HepG2 (cell line): ENCODE data around the gene TMTC2. TPM values are rescaled to one million over a fixed set of nuclear protein-coding genes. Genes with fewer than 3 reads are reported as not detected.

ENCODE experiments used
- ATAC-seq: fragments of 200-7000 bp; cut with Tn5 transposase; 3 replicates; pipeline ENCODE4 v1.9.1; 2020; ENCODE audit warnings: mild to moderate bottlenecking, moderate library complexity
- BruUV-seq: library from RNA; stranded (reverse); fragments of 400-500 nt; replicated peaks from 2 replicates; lab custom pipeline; 2021; lab: Mats Ljungman, UMichigan
- CTCF ChIA-PET: fragments of 300-600 bp; formaldehyde crosslinking; extraction: SDS; loops from one replicate; lab custom pipeline; 2021; ENCODE audit warnings: low total read pairs, inconsistent platforms, low intra/inter-chr PET ratio; lab: Yijun Ruan, JAX
- POLR2A ChIA-PET: fragments of 350-600 bp; sonication (Branson Sonifier 250); formaldehyde crosslinking; loops from one replicate; lab custom pipeline; 2020; ENCODE audit warnings: antibody characterized with exemption, inconsistent platforms; lab: Yijun Ruan, JAX
- DNase-seq: peaks from one replicate; pipeline ENCODE4 v3.0.0-alpha.2; 2015; ENCODE audit warnings: low spot score
- FAIRE-seq: peaks from 3 replicates; lab custom pipeline; 2011; peaks lifted over from hg19 to GRCh38; lab: Jason Lieb, UNC
- H2AFZ ChIP-seq: one replicate; pipeline ENCODE4 v1.6.1; 2011; ENCODE audit warnings: low read length, inconsistent platforms
- H3K27ac ChIP-seq: fragments of 300-600 bp; 3 replicates; pipeline ENCODE4 v1.8.0; 2011; ENCODE audit warnings: mixed run types, mild to moderate bottlenecking, mixed read lengths, low read length, inconsistent platforms; ENCODE audit not compliant: insufficient read depth; ENCODE audit errors: extremely low read length
- H3K27me3 ChIP-seq, 2 experiments: fragments of 200-600 bp in 1 of 2; 2 replicates in 1 of 2; 3 replicates in 1 of 2; pipeline versions ENCODE4 v1.6.0 to v1.8.0; 2011; ENCODE audit warnings: low read length in 2 of 2, mild to moderate bottlenecking in 2 of 2, moderate library complexity in 2 of 2, inconsistent platforms in 1 of 2; ENCODE audit not compliant: insufficient read depth in 2 of 2, control insufficient read depth in 1 of 2
- H3K36me3 ChIP-seq, 2 experiments: fragments of 200-600 bp in 1 of 2; replicated peaks in 1 of 2; 2 replicates in 1 of 2; 3 replicates in 1 of 2; pipeline versions ENCODE4 v1.5.1 to v1.8.0; 2011; ENCODE audit warnings: low read length in 2 of 2, inconsistent platforms in 1 of 2; ENCODE audit not compliant: insufficient read depth in 2 of 2, control insufficient read depth in 1 of 2
- H3K4me1 ChIP-seq: 2 replicates; pipeline ENCODE4 v1.5.1; 2012; ENCODE audit warnings: low read length, inconsistent platforms; ENCODE audit not compliant: insufficient read depth
- H3K4me2 ChIP-seq: 2 replicates; pipeline ENCODE4 v1.6.0; 2011; ENCODE audit warnings: low read depth, low read length, inconsistent platforms
- H3K4me3 ChIP-seq, 3 experiments: fragments of 200-600 bp in 1 of 3; sonication (generic), shearing (Covaris generic) in 1 of 3; replicated peaks in 1 of 3; 2 replicates each; pipeline ENCODE4 v1.5.1; 2011 to 2016; ENCODE audit warnings: low read length in 3 of 3, inconsistent platforms in 2 of 3, low read depth in 2 of 3, mild to moderate bottlenecking in 2 of 3, control low read depth in 1 of 3, mixed read lengths in 1 of 3; ENCODE audit not compliant: insufficient read depth in 1 of 3
- H3K79me2 ChIP-seq: one replicate; pipeline ENCODE4 v1.6.1; 2011; ENCODE audit warnings: low read length, inconsistent platforms; ENCODE audit not compliant: insufficient read depth
- H3K9ac ChIP-seq: 2 replicates; pipeline ENCODE4 v1.6.0; 2011; ENCODE audit warnings: mild to moderate bottlenecking, low read depth, low read length, inconsistent platforms; ENCODE audit not compliant: insufficient read depth
- H3K9me3 ChIP-seq: 2 replicates; pipeline ENCODE4 v1.5.1; 2012; ENCODE audit warnings: mild to moderate bottlenecking, low read length
- H4K20me1 ChIP-seq: 2 replicates; pipeline ENCODE4 v1.6.0; 2011; ENCODE audit warnings: inconsistent platforms, mild to moderate bottlenecking, low read length, moderate library complexity; ENCODE audit not compliant: insufficient read depth
- BORCS8-MEF2B ChIP-seq: sonication (generic); formaldehyde crosslinking; IDR thresholded peaks from 2 replicates; pipeline ENCODE4 v1.8.0; 2022; ENCODE audit warnings: mild to moderate bottlenecking, missing genetic modification reagents
- EED ChIP-seq: sonication (generic); formaldehyde crosslinking; IDR thresholded peaks from 2 replicates; pipeline ENCODE4 v1.5.0; 2020; ENCODE audit warnings: mild to moderate bottlenecking, missing genetic modification reagents
- FOXM1 ChIP-seq: sonication (generic); formaldehyde crosslinking; IDR thresholded peaks from 2 replicates; pipeline ENCODE4 v1.5.0; 2020; ENCODE audit warnings: missing genetic modification reagents
- HNRNPLL ChIP-seq: fragments of 200-400 bp; formaldehyde crosslinking; IDR thresholded peaks from 2 replicates; pipeline ENCODE4 v1.6.1; 2017; ENCODE audit warnings: mild to moderate bottlenecking, low read depth, low read length; ENCODE audit not compliant: poor library complexity, severe bottlenecking
- KDM3A ChIP-seq: IDR thresholded peaks from 2 replicates; pipeline ENCODE4 v1.6.1; 2018; ENCODE audit warnings: low read depth, missing compliant biosample characterization
- RXRA ChIP-seq: sonication (generic); formaldehyde crosslinking; IDR thresholded peaks from 2 replicates; pipeline ENCODE4 v1.5.1; 2020; ENCODE audit warnings: missing genetic modification reagents
- SALL2 ChIP-seq: sonication (generic); formaldehyde crosslinking; IDR thresholded peaks from 2 replicates; pipeline ENCODE4 v1.8.1; 2023; ENCODE audit warnings: mild to moderate bottlenecking, missing genetic modification reagents, inconsistent platforms
- SNRNP70 ChIP-seq: fragments of 200-400 bp; formaldehyde crosslinking; IDR thresholded peaks from 2 replicates; pipeline ENCODE4 v1.6.1; 2017; ENCODE audit warnings: mild to moderate bottlenecking, low read depth, low read length, moderate library complexity
- TRIM24 ChIP-seq: sonication (generic); formaldehyde crosslinking; IDR thresholded peaks from 2 replicates; pipeline ENCODE4 v1.8.0; 2022; ENCODE audit warnings: mild to moderate bottlenecking, missing genetic modification reagents
- TSC22D2 ChIP-seq: sonication (generic); formaldehyde crosslinking; IDR thresholded peaks from 2 replicates; pipeline ENCODE4 v1.5.1; 2020; ENCODE audit warnings: missing genetic modification reagents, mild to moderate bottlenecking, borderline replicate concordance
- ZBTB20 ChIP-seq: sonication (generic); formaldehyde crosslinking; IDR thresholded peaks from 2 replicates; pipeline ENCODE4 v1.8.1; 2023; ENCODE audit warnings: missing genetic modification reagents, low read depth, mild to moderate bottlenecking, borderline replicate concordance
- ZFP36L1 ChIP-seq: sonication (generic); formaldehyde crosslinking; IDR thresholded peaks from 2 replicates; pipeline ENCODE4 v1.8.0; 2022; ENCODE audit warnings: mild to moderate bottlenecking, missing genetic modification reagents, moderate library complexity
- ZNF652 ChIP-seq: IDR thresholded peaks from 2 replicates; pipeline ENCODE4 v1.6.1; 2016; ENCODE audit warnings: low read depth, borderline replicate concordance
- ZNF784 ChIP-seq: sonication (generic); formaldehyde crosslinking; IDR thresholded peaks from 2 replicates; pipeline ENCODE4 v1.5.1; 2020; ENCODE audit warnings: missing genetic modification reagents, mild to moderate bottlenecking, borderline replicate concordance
- ZSCAN31 ChIP-seq: sonication (generic); formaldehyde crosslinking; IDR thresholded peaks from 2 replicates; pipeline ENCODE4 v1.5.0; 2020; ENCODE audit warnings: low read depth, mild to moderate bottlenecking, missing genetic modification reagents
- WGBS: methylation state at CpG from one replicate; pipeline ENCODE4 v1.1.6; 2017; ENCODE audit warnings: low lambda C conversion rate; 5-methylcytosine and 5-hydroxymethylcytosine counted together
- in situ Hi-C: cut with HindIII; loops from 2 replicates; pipeline ENCODE4 v1.10.0; 2017; ENCODE audit warnings: low pct_unique_long_range_greater_than_20kb; ENCODE audit not compliant: extremely low pct_ligation_motif_present
- intact Hi-C: fragments of 100-400 bp; cut with micrococcal nuclease; formaldehyde crosslinking; loops from one replicate; pipeline ENCODE4 v1.10.0; 2022; ENCODE audit not compliant: unreplicated experiment
- polyA plus RNA-seq, 8 experiments: library from polyadenylated mRNA; depleted of rRNA in 3 of 8; stranded (reverse) in 7 of 8; unstranded in 1 of 8; fragments of >200 nt; fragmentation: Illumina TruSeq in 4 of 8; extraction: Trizol in 4 of 8; gene quantifications; 2 replicates each; pipeline versions ENCODE4 v1.2.1 to v1.2.3, GENCODE V29; 2011 to 2016; ENCODE audit warnings: low read depth in 4 of 8, missing spikeins in 1 of 8, mixed read lengths in 1 of 8; ENCODE audit not compliant: insufficient read depth in 1 of 8
- total RNA-seq, 5 experiments: library from RNA; depleted of rRNA; stranded (reverse); fragments of >200 nt; fragmentation: Illumina TruSeq; extraction: Trizol; gene quantifications; 2 replicates each; pipeline ENCODE4 v1.2.3, GENCODE V29; 2016; ENCODE audit warnings: low read depth in 1 of 5
- TF ChIP-seq, protein P1 (sequence below): sonication (generic); formaldehyde crosslinking; conservative IDR thresholded peaks from 2 replicates; pipeline ENCODE4 v1.4.0; 2020; ENCODE audit warnings: missing genetic modification reagents

The TMTC2 gene
- total and polyA plus RNA-seq, 2 of the 13 experiments (the other 11 are each of a cell fraction or from before 2014, with no cell fraction given): 0.55 to 0.63 TPM

DNA sequence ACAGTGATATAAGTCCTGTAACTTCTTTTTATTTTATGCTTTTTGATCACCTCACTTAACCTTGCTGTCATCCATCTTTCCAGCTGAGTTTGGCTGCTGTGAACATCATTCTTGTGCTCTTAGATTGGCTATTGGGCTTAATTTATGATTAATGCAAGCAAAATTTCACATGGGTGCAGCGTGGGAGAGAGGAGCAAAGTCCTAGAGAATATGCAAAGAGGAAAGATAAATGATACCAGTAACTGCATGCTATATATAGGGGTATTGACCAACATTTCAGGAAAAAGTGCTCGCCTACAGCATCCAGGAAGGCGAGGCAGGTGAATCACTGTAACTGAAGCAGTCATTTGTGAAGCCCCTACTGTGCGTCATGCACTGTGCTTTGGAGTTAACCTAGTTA lies 153.1 kb downstream of the TMTC2 start (continued):
- TF ChIP-seq TRIM24: no peak

DNA sequence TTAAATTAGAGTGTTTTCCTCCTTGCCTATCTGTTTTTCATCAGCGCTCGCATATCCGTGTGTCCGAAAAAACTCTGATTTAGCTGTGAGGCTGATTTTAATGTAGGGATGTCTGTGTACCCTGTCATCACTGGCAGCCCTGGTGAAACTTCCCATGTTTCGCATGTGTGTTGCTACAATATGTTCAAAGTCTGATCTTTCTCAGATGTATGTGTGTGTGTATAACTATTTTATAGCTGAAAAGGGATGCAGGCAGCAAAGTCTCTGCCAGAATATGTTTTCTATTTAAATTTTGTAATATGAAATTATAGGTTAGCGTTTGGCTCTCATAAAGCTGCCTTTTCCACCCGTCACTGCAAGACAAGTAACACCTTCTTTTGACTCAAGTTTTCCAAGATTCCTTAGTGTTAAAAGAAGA lies 154.8 kb downstream of the TMTC2 start:
- no peak overlapping the region for H3K27ac ChIP-seq
- no peak for DNase-seq
- no peaks in the 10 kb centered on the region for H3K27me3 ChIP-seq
- intact Hi-C loops: no loop called here
- no peak for ATAC-seq
- FAIRE-seq: no peak
- H3K9ac ChIP-seq: no peak overlapping the region
- H3K36me3 ChIP-seq: no peaks in the 10 kb centered on the region
- H3K4me3 ChIP-seq: no peak overlapping the region
- H3K4me1 ChIP-seq: no peaks in the 10 kb centered on the region
- no peaks in the 10 kb centered on the region for H4K20me1 ChIP-seq
- TF ChIP-seq HNRNPLL (no peak), KDM3A (CRISPR knock-in tag) (no peak), BORCS8-MEF2B (no peak), ZNF652 (CRISPR knock-in tag) (no peak)
- POLR2A ChIA-PET: no interaction called here
- in situ Hi-C loops: no loop called here
- H2AFZ ChIP-seq: no peak overlapping the region
- WGBS: 58% methylated on average over 7 of the region's 7 CpGs
- H3K4me2 ChIP-seq: no peak overlapping the region
- BruUV-seq: no TSS peak
- no peaks in the 10 kb centered on the region for H3K9me3 ChIP-seq
- CTCF ChIA-PET: no interaction called here
- no peaks in the 10 kb centered on the region for H3K79me2 ChIP-seq

- DNase-seq: no peak
- intact Hi-C loops: no loop called here
- H3K27me3 ChIP-seq: no peaks in the 10 kb centered on the region
- TF ChIP-seq SALL2 (CRISPR knock-in tag): no peak
- no peak for TF ChIP-seq SNRNP70
- TF ChIP-seq ZSCAN31 (CRISPR knock-in tag): no peak
- no peak for TF ChIP-seq ZFP36L1
- TF ChIP-seq EED (CRISPR knock-in tag): no peak
- TF ChIP-seq ZNF784: no peak
- no peak for TF ChIP-seq FOXM1 (CRISPR knock-in tag)
- no peak for TF ChIP-seq ZBTB20 (CRISPR knock-in tag)
- TF ChIP-seq RXRA (CRISPR knock-in tag): no peak
- TF ChIP-seq, protein P1, sequence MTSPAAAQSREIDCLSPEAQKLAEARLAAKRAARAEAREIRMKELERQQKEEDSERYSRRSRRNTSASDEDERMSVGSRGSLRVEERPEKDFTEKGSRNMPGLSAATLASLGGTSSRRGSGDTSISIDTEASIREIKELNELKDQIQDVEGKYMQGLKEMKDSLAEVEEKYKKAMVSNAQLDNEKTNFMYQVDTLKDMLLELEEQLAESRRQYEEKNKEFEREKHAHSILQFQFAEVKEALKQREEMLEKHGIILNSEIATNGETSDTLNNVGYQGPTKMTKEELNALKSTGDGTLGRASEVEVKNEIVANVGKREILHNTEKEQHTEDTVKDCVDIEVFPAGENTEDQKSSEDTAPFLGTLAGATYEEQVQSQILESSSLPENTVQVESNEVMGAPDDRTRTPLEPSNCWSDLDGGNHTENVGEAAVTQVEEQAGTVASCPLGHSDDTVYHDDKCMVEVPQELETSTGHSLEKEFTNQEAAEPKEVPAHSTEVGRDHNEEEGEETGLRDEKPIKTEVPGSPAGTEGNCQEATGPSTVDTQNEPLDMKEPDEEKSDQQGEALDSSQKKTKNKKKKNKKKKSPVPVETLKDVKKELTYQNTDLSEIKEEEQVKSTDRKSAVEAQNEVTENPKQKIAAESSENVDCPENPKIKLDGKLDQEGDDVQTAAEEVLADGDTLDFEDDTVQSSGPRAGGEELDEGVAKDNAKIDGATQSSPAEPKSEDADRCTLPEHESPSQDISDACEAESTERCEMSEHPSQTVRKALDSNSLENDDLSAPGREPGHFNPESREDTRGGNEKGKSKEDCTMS (CRISPR knock-in tag): no peak
- TF ChIP-seq TSC22D2 (CRISPR knock-in tag): no peak
These were observed 155.8 kb downstream of the TMTC2 start for GRCh38 chr12:82842480-82842879.

More at GRCh38 chr12:82842480-82842879, 155.8 kb downstream of the TMTC2 start:
- Histone ChIP-seq H3K9ac (no peak overlapping the region), H3K4me2 (no peak overlapping the region), H3K4me3 (no peak overlapping the region), H3K79me2 (no peaks in the 10 kb centered on the region), H2AFZ (no peak overlapping the region), H3K36me3 (no peaks in the 10 kb centered on the region), H3K9me3 (no peaks in the 10 kb centered on the region), H3K4me1 (no peaks in the 10 kb centered on the region), H4K20me1 (no peaks in the 10 kb centered on the region), H3K27ac (no peak overlapping the region)
- in situ Hi-C loops: no loop called here
- ChIA-PET POLR2A (no interaction called here), CTCF (no interaction called here)
- FAIRE-seq (no peak), ATAC-seq (no peak)
- 8% methylated on average over 3 of the region's 3 CpGs for WGBS
- BruUV-seq: no TSS peak
